HepG2 (cell line): Measurements from ENCODE around the gene PIP5K1A. TPM values are rescaled to one million over a fixed set of nuclear protein-coding genes. Genes with fewer than 3 reads are reported as not detected.
A peak's percentile ranks its signal among the peaks of the same experiment; 100 is the strongest.

ENCODE experiments used
- ADNP ChIP-seq: sonication (generic); formaldehyde crosslinking; IDR thresholded peaks from 2 replicates; pipeline ENCODE4 v1.4.0; 2020; ENCODE audit warnings: missing genetic modification reagents
- BCLAF1 ChIP-seq: fragments of 450-650 bp; IDR thresholded peaks from 2 replicates; pipeline ENCODE4 v1.6.1; 2017; ENCODE audit warnings: mild to moderate bottlenecking
- CCAR2 ChIP-seq: fragments of 200-400 bp; formaldehyde crosslinking; optimal IDR thresholded peaks from 2 replicates; pipeline ENCODE3; 2018; ENCODE audit warnings: low read depth, mild to moderate bottlenecking, low read length, moderate library complexity
- LBX2 ChIP-seq: sonication (generic); formaldehyde crosslinking; IDR thresholded peaks from 2 replicates; pipeline ENCODE4 v1.5.0; 2020; ENCODE audit warnings: missing genetic modification reagents, mild to moderate bottlenecking, borderline replicate concordance
- NPAS2 ChIP-seq: sonication (generic); formaldehyde crosslinking; IDR thresholded peaks from 2 replicates; pipeline ENCODE4 v1.8.0; 2022; ENCODE audit warnings: mild to moderate bottlenecking, missing genetic modification reagents, borderline replicate concordance
- SALL2 ChIP-seq: sonication (generic); formaldehyde crosslinking; IDR thresholded peaks from 2 replicates; pipeline ENCODE4 v1.8.1; 2023; ENCODE audit warnings: mild to moderate bottlenecking, missing genetic modification reagents, inconsistent platforms
- SPEN ChIP-seq: sonication (generic); formaldehyde crosslinking; IDR thresholded peaks from 2 replicates; pipeline ENCODE4 v1.5.1; 2020; ENCODE audit warnings: low read depth, mild to moderate bottlenecking, missing genetic modification reagents
- TCF7 ChIP-seq: sonication (generic); IDR thresholded peaks from 2 replicates; pipeline ENCODE4 v1.6.1; 2016; ENCODE audit warnings: antibody characterized with exemption, low read depth
- TFDP2 ChIP-seq: sonication (generic); formaldehyde crosslinking; IDR thresholded peaks from 2 replicates; pipeline ENCODE4 v1.4.0; 2020; ENCODE audit warnings: missing genetic modification reagents
- U2AF2 ChIP-seq: fragments of 200-400 bp; formaldehyde crosslinking; IDR thresholded peaks from 2 replicates; pipeline ENCODE4 v1.6.1; 2017; ENCODE audit warnings: low read depth, mild to moderate bottlenecking, low read length
- ZNF124 ChIP-seq: sonication (generic); formaldehyde crosslinking; IDR thresholded peaks from 2 replicates; pipeline ENCODE4 v1.4.0; 2020; ENCODE audit warnings: missing genetic modification reagents
- ZNF367 ChIP-seq: sonication (generic); formaldehyde crosslinking; IDR thresholded peaks from 2 replicates; pipeline ENCODE4 v1.4.0; 2020; ENCODE audit warnings: missing genetic modification reagents, borderline replicate concordance
- ZNF746 ChIP-seq: sonication (generic); formaldehyde crosslinking; IDR thresholded peaks from 2 replicates; pipeline ENCODE4 v1.8.0; 2022; ENCODE audit warnings: mild to moderate bottlenecking, missing genetic modification reagents
- ZNF878 ChIP-seq: sonication (generic); formaldehyde crosslinking; IDR thresholded peaks from 2 replicates; pipeline ENCODE4 v1.8.1; 2023; ENCODE audit warnings: mild to moderate bottlenecking, missing genetic modification reagents, moderate library complexity
- ZNF883 ChIP-seq: sonication (generic); formaldehyde crosslinking; IDR thresholded peaks from 2 replicates; pipeline ENCODE4 v1.5.1; 2020; ENCODE audit warnings: mild to moderate bottlenecking, missing genetic modification reagents; ENCODE audit errors: not compliant biosample characterization
- polyA plus RNA-seq, 8 experiments: library from polyadenylated mRNA; depleted of rRNA in 3 of 8; stranded (reverse) in 7 of 8; unstranded in 1 of 8; fragments of >200 nt; fragmentation: Illumina TruSeq in 4 of 8; extraction: Trizol in 4 of 8; gene quantifications; 2 replicates each; pipeline versions ENCODE4 v1.2.1 to v1.2.3, GENCODE V29; 2011 to 2016; ENCODE audit warnings: low read depth in 4 of 8, missing spikeins in 1 of 8, mixed read lengths in 1 of 8; ENCODE audit not compliant: insufficient read depth in 1 of 8
- total RNA-seq, 5 experiments: library from RNA; depleted of rRNA; stranded (reverse); fragments of >200 nt; fragmentation: Illumina TruSeq; extraction: Trizol; gene quantifications; 2 replicates each; pipeline ENCODE4 v1.2.3, GENCODE V29; 2016; ENCODE audit warnings: low read depth in 1 of 5
- TF ChIP-seq, protein P1 (sequence below), 2 experiments: sonication (generic) in 1 of 2; formaldehyde crosslinking in 1 of 2; IDR thresholded peaks; 2 replicates each; pipeline versions ENCODE4 v1.4.0 to v1.6.1; 2016 to 2020; ENCODE audit warnings: borderline replicate concordance in 1 of 2, low read depth in 1 of 2, mild to moderate bottlenecking in 1 of 2, missing genetic modification reagents in 1 of 2
- TF ChIP-seq, protein P2 (sequence below): sonication (generic); formaldehyde crosslinking; IDR thresholded peaks from 2 replicates; pipeline ENCODE4 v1.9.0; 2022; ENCODE audit warnings: low read depth, missing genetic modification reagents

PIP5K1A gene
- total and polyA plus RNA-seq, 2 of the 13 experiments (the other 11 are each of a cell fraction or from before 2014, with no cell fraction given), result 45.3 to 65.1 TPM

- TF ChIP-seq BCLAF1, result no peak
- TF ChIP-seq CCAR2, result peak; percentile 93
- TF ChIP-seq SALL2, result peak; percentile 97
- no peak for TF ChIP-seq NPAS2 (CRISPR knock-in tag)
- peak; percentile 63 for TF ChIP-seq TFDP2 (CRISPR knock-in tag)
- no peak for TF ChIP-seq LBX2 (CRISPR knock-in tag)
- TF ChIP-seq ZNF878 (CRISPR knock-in tag), result peak; percentile 76; the same call in 1 of the 2 replicates
- no peak; the same call in 1 of the 2 replicates for TF ChIP-seq ZNF367 (CRISPR knock-in tag)
- TF ChIP-seq, protein P1, sequence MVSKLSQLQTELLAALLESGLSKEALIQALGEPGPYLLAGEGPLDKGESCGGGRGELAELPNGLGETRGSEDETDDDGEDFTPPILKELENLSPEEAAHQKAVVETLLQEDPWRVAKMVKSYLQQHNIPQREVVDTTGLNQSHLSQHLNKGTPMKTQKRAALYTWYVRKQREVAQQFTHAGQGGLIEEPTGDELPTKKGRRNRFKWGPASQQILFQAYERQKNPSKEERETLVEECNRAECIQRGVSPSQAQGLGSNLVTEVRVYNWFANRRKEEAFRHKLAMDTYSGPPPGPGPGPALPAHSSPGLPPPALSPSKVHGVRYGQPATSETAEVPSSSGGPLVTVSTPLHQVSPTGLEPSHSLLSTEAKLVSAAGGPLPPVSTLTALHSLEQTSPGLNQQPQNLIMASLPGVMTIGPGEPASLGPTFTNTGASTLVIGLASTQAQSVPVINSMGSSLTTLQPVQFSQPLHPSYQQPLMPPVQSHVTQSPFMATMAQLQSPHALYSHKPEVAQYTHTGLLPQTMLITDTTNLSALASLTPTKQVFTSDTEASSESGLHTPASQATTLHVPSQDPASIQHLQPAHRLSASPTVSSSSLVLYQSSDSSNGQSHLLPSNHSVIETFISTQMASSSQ (IDR thresholded peaks at IDR 0.05; ENCODE audit: low read depth), result peak; percentile 55
- TF ChIP-seq, protein P1 (CRISPR knock-in tag; IDR thresholded peaks at IDR 0.05; ENCODE audit: borderline replicate concordance), result no peak
- TF ChIP-seq ZNF746 (CRISPR knock-in tag), result no peak
- TF ChIP-seq U2AF2, result no peak
- TF ChIP-seq SPEN (CRISPR knock-in tag), result peak; percentile 81
- peak; percentile 81 for TF ChIP-seq ZNF124 (CRISPR knock-in tag)
- TF ChIP-seq ADNP, result no peak
- TF ChIP-seq, protein P2, sequence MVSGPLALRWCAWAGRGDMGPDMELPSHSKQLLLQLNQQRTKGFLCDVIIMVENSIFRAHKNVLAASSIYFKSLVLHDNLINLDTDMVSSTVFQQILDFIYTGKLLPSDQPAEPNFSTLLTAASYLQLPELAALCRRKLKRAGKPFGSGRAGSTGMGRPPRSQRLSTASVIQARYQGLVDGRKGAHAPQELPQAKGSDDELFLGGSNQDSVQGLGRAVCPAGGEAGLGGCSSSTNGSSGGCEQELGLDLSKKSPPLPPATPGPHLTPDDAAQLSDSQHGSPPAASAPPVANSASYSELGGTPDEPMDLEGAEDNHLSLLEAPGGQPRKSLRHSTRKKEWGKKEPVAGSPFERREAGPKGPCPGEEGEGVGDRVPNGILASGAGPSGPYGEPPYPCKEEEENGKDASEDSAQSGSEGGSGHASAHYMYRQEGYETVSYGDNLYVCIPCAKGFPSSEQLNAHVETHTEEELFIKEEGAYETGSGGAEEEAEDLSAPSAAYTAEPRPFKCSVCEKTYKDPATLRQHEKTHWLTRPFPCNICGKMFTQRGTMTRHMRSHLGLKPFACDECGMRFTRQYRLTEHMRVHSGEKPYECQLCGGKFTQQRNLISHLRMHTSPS (CRISPR knock-in tag), result 0 out of 2 replicates have a peak, but pooled peaks have one; percentile 38
- no peak for TF ChIP-seq TCF7
- peak; percentile 32 for TF ChIP-seq ZNF883
These were observed 8.5 kb upstream of the PIP5K1A start, which contains the start of gene VPS72 (continued) for GRCh38 chr1:151189637-151190445.
